Measurements from ENCODE around the gene ERBB4.

ERBB4 gene

GRCh38 chr2:212083492-212083891 lies 455.1 kb downstream of the ERBB4 start:
- DNase-seq (ENCODE audit: low read depth in 2 of 2): no peak

GRCh38 chr2:212078103-212078502 lies 460.5 kb downstream of the ERBB4 start:
- DNase-seq (ENCODE audit: low read depth in 2 of 2): no peak

GRCh38 chr2:212076456-212076855 lies 462.1 kb downstream of the ERBB4 start:
- no peak for DNase-seq (ENCODE audit: low read depth in 2 of 2)

GRCh38 chr2:212073360-212073759 lies 465.2 kb downstream of the ERBB4 start:
- no peak for DNase-seq (ENCODE audit: low read depth in 2 of 2)

GRCh38 chr2:212066546-212066945 lies 472.1 kb downstream of the ERBB4 start:
- no peak for DNase-seq (ENCODE audit: low read depth in 2 of 2)

- DNase-seq (ENCODE audit: low read depth in 2 of 2): no peak
Observed at GRCh38 chr2:212064318-212064717, 474.3 kb downstream of the ERBB4 start.

GRCh38 chr2:212052412-212053159 lies 486.0 kb downstream of the ERBB4 start:
- no peak for DNase-seq (ENCODE audit: low read depth in 2 of 2)

GRCh38 chr2:212050871-212051270 lies 487.7 kb downstream of the ERBB4 start:
- no peak for DNase-seq (ENCODE audit: low read depth in 2 of 2)

GRCh38 chr2:212042562-212042961 lies 496.0 kb downstream of the ERBB4 start:
- no peak for DNase-seq (ENCODE audit: low read depth in 2 of 2)

- no peak for DNase-seq (ENCODE audit: low read depth in 2 of 2)
Observed at GRCh38 chr2:212037062-212037461, 501.5 kb downstream of the ERBB4 start.

GRCh38 chr2:212034841-212035585 lies 503.6 kb downstream of the ERBB4 start:
- no peak for DNase-seq (ENCODE audit: low read depth in 2 of 2)

- no peak for DNase-seq (ENCODE audit: low read depth in 2 of 2)
Observed at GRCh38 chr2:212033888-212034287, 504.7 kb downstream of the ERBB4 start.

GRCh38 chr2:212032536-212033219 lies 505.9 kb downstream of the ERBB4 start:
- no peak for DNase-seq (ENCODE audit: low read depth in 2 of 2)

GRCh38 chr2:212032032-212032431 lies 506.6 kb downstream of the ERBB4 start:
- no peak for DNase-seq (ENCODE audit: low read depth in 2 of 2)

- no peak for DNase-seq (ENCODE audit: low read depth in 2 of 2)
Observed at GRCh38 chr2:212030709-212031108, 507.9 kb downstream of the ERBB4 start.

GRCh38 chr2:212028798-212029394 lies 509.7 kb downstream of the ERBB4 start:
- DNase-seq (ENCODE audit: low read depth in 2 of 2): no peak

- no peak for DNase-seq (ENCODE audit: low read depth in 2 of 2)
Observed at GRCh38 chr2:212027681-212028628, 510.6 kb downstream of the ERBB4 start.

- no peak for DNase-seq (ENCODE audit: low read depth in 2 of 2)
Observed at GRCh38 chr2:212024040-212024439, 514.6 kb downstream of the ERBB4 start.

GRCh38 chr2:212022966-212023365 lies 515.6 kb downstream of the ERBB4 start:
- DNase-seq (ENCODE audit: low read depth in 2 of 2): no peak

- DNase-seq (ENCODE audit: low read depth in 2 of 2): no peak
Observed at GRCh38 chr2:212021947-212022346, 516.7 kb downstream of the ERBB4 start.

- DNase-seq (ENCODE audit: low read depth in 2 of 2): no peak
Observed at GRCh38 chr2:212015588-212015987, 523.0 kb downstream of the ERBB4 start.
